Liver (tissue), 3 donors: ENCODE results near the gene LHX2.

Source experiments
- FOXA1 ChIP-seq: IDR thresholded peaks from 2 replicates; pipeline ENCODE4 v1.6.1; 2016; ENCODE audit warnings: antibody characterized with exemption
- GABPA ChIP-seq, 2 donors: IDR thresholded peaks in 1 of 2; conservative IDR thresholded peaks in 1 of 2; 2 replicates each; pipeline ENCODE4 v1.6.1; 2016; ENCODE audit warnings: antibody characterized with exemption in 2 of 2, mild to moderate bottlenecking in 1 of 2, moderate library complexity in 1 of 2
- HNF4A ChIP-seq, 2 donors: conservative IDR thresholded peaks; 2 replicates each; pipeline ENCODE4 v1.6.1; 2016; ENCODE audit warnings: antibody characterized with exemption in 2 of 2, mild to moderate bottlenecking in 2 of 2
- HNF4G ChIP-seq: IDR thresholded peaks from 2 replicates; pipeline ENCODE4 v1.6.1; 2016; ENCODE audit warnings: antibody characterized with exemption
- JUND ChIP-seq, 2 donors: IDR thresholded peaks; 2 replicates each; pipeline ENCODE4 v1.6.1; 2016; ENCODE audit warnings: antibody characterized with exemption in 2 of 2
- NR2F2 ChIP-seq: IDR thresholded peaks from 2 replicates; pipeline ENCODE4 v1.6.1; 2016; ENCODE audit warnings: antibody characterized with exemption
- RAD21 ChIP-seq, 2 donors: IDR thresholded peaks; 2 replicates each; pipeline ENCODE4 v1.6.1; 2016; ENCODE audit warnings: antibody characterized with exemption in 2 of 2, mild to moderate bottlenecking in 2 of 2
- SP1 ChIP-seq: IDR thresholded peaks from 2 replicates; pipeline ENCODE4 v1.6.1; 2018; ENCODE audit warnings: antibody characterized with exemption, mild to moderate bottlenecking
- YY1 ChIP-seq: IDR thresholded peaks from 2 replicates; pipeline ENCODE4 v1.6.1; 2016; ENCODE audit warnings: antibody characterized with exemption, mild to moderate bottlenecking
- TF ChIP-seq, protein P1 (sequence below): fragments of 150-350 bp; IDR thresholded peaks from 2 replicates; pipeline ENCODE4 v1.5.1; 2017; ENCODE audit warnings: improper control_type of control experiment, low read depth, low read length; ENCODE audit not compliant: missing input control
- TF ChIP-seq, protein P2 (sequence below): IDR thresholded peaks from 2 replicates; pipeline ENCODE4 v1.6.1; 2016; ENCODE audit warnings: antibody characterized with exemption, mild to moderate bottlenecking
- TF ChIP-seq, protein P3 (sequence below): IDR thresholded peaks from 2 replicates; pipeline ENCODE4 v1.6.1; 2016; ENCODE audit warnings: antibody characterized with exemption
- TF ChIP-seq, protein P4 (sequence below): IDR thresholded peaks from 2 replicates; pipeline ENCODE4 v1.6.1; 2016; ENCODE audit warnings: antibody characterized with exemption
- TF ChIP-seq, protein P5 (sequence below): IDR thresholded peaks from 2 replicates; pipeline ENCODE4 v1.6.1; 2016; ENCODE audit warnings: antibody characterized with exemption
- donor health status: healthy.
- donor health status: healthy.

DNA sequence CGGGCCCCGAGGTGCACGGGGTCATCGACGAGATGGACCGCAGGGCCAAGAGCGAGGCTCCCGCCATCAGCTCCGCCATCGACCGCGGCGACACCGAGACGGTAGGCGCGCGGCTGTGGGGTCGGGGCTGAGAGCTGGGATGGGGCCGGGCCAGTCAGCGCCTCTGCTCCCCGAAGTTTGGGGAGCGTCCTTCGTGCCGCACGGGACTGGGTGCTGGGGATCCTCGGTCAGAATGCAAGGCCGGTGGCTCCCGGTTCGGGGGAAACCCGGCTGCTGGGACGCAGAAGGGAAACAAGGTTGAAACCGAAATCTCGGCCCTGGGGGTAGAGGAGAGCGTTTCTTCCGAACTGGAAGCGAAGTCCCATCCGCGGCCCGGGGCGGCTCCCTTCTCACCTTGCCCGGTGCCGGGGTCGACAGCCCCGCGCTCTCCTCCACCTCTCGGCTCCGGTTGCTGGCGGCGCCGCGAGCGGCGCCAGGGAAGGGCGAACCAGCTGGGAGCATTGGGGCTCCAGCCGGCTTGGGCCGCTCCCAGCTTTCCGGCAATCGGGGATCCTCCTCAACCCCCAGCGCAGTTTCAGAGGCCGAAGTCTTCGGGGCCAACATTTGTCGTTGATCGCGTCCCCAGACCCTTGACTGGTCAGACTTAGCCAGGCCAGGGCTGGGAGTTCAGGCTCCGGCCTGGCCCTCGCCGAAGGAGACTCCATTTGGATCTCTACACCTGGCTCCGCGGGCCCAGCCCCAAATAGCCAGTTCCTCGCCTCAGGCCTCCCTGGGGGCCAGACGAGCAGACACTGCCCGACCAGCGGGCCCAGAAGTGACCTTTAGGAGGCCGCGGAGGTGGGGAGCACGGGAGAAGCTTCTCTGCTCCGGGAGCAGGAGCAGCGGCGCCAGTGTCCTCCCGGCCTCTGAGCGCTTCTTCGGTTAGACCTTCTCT, 1.1 kb downstream of the LHX2 start:
- no peak for TF ChIP-seq JUND (IDR thresholded peaks at IDR 0.05)
- TF ChIP-seq, protein P1, sequence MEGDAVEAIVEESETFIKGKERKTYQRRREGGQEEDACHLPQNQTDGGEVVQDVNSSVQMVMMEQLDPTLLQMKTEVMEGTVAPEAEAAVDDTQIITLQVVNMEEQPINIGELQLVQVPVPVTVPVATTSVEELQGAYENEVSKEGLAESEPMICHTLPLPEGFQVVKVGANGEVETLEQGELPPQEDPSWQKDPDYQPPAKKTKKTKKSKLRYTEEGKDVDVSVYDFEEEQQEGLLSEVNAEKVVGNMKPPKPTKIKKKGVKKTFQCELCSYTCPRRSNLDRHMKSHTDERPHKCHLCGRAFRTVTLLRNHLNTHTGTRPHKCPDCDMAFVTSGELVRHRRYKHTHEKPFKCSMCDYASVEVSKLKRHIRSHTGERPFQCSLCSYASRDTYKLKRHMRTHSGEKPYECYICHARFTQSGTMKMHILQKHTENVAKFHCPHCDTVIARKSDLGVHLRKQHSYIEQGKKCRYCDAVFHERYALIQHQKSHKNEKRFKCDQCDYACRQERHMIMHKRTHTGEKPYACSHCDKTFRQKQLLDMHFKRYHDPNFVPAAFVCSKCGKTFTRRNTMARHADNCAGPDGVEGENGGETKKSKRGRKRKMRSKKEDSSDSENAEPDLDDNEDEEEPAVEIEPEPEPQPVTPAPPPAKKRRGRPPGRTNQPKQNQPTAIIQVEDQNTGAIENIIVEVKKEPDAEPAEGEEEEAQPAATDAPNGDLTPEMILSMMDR, result no peak
- TF ChIP-seq, protein P2, sequence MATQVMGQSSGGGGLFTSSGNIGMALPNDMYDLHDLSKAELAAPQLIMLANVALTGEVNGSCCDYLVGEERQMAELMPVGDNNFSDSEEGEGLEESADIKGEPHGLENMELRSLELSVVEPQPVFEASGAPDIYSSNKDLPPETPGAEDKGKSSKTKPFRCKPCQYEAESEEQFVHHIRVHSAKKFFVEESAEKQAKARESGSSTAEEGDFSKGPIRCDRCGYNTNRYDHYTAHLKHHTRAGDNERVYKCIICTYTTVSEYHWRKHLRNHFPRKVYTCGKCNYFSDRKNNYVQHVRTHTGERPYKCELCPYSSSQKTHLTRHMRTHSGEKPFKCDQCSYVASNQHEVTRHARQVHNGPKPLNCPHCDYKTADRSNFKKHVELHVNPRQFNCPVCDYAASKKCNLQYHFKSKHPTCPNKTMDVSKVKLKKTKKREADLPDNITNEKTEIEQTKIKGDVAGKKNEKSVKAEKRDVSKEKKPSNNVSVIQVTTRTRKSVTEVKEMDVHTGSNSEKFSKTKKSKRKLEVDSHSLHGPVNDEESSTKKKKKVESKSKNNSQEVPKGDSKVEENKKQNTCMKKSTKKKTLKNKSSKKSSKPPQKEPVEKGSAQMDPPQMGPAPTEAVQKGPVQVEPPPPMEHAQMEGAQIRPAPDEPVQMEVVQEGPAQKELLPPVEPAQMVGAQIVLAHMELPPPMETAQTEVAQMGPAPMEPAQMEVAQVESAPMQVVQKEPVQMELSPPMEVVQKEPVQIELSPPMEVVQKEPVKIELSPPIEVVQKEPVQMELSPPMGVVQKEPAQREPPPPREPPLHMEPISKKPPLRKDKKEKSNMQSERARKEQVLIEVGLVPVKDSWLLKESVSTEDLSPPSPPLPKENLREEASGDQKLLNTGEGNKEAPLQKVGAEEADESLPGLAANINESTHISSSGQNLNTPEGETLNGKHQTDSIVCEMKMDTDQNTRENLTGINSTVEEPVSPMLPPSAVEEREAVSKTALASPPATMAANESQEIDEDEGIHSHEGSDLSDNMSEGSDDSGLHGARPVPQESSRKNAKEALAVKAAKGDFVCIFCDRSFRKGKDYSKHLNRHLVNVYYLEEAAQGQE, result no peak
- TF ChIP-seq YY1, result no peak
- TF ChIP-seq RAD21 (IDR thresholded peaks at IDR 0.05), result no peak
- TF ChIP-seq GABPA (IDR thresholded peaks at IDR 0.05 in 1 of 2, conservative IDR thresholded peaks at IDR 0.05 in 1 of 2), result no peak
- TF ChIP-seq, protein P3, sequence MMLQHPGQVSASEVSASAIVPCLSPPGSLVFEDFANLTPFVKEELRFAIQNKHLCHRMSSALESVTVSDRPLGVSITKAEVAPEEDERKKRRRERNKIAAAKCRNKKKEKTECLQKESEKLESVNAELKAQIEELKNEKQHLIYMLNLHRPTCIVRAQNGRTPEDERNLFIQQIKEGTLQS, result no peak
- no peak for TF ChIP-seq FOXA1
- TF ChIP-seq, protein P4, sequence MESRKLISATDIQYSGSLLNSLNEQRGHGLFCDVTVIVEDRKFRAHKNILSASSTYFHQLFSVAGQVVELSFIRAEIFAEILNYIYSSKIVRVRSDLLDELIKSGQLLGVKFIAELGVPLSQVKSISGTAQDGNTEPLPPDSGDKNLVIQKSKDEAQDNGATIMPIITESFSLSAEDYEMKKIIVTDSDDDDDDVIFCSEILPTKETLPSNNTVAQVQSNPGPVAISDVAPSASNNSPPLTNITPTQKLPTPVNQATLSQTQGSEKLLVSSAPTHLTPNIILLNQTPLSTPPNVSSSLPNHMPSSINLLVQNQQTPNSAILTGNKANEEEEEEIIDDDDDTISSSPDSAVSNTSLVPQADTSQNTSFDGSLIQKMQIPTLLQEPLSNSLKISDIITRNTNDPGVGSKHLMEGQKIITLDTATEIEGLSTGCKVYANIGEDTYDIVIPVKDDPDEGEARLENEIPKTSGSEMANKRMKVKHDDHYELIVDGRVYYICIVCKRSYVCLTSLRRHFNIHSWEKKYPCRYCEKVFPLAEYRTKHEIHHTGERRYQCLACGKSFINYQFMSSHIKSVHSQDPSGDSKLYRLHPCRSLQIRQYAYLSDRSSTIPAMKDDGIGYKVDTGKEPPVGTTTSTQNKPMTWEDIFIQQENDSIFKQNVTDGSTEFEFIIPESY, result no peak
- TF ChIP-seq, protein P5, sequence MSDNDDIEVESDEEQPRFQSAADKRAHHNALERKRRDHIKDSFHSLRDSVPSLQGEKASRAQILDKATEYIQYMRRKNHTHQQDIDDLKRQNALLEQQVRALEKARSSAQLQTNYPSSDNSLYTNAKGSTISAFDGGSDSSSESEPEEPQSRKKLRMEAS, result no peak
- no peak for TF ChIP-seq HNF4G
- TF ChIP-seq NR2F2, result no peak
- TF ChIP-seq SP1, result no peak
- TF ChIP-seq HNF4A (conservative IDR thresholded peaks at IDR 0.05), result no peak
